HCT116 (cell line): ENCODE results near the gene CDC42SE2. TPM values are rescaled to one million over a fixed set of nuclear protein-coding genes. Genes with fewer than 3 reads are reported as not detected.

Source experiments
- ATAC-seq: fragments of 200-7000 bp; cut with Tn5 transposase; 2 replicates; pipeline ENCODE4 v1.9.1; 2020; ENCODE audit warnings: mild to moderate bottlenecking, moderate library complexity
- BruUV-seq: library from RNA; stranded (reverse); fragments of 400-500 nt; replicated peaks from 2 replicates; lab custom pipeline; 2021; lab: Mats Ljungman, UMichigan
- CTCF ChIA-PET: fragments of 300-600 bp; sonication (Branson Sonifier 250); formaldehyde crosslinking; loops from one replicate; lab custom pipeline; 2021; ENCODE audit warnings: antibody characterized with exemption; lab: Charles Lee
- POLR2A ChIA-PET: fragments of 300-600, 350-600 bp; sonication (Branson Sonifier 250); formaldehyde crosslinking; loops from one replicate; lab custom pipeline; 2021; ENCODE audit warnings: antibody characterized with exemption; lab: Charles Lee
- RAD21 ChIA-PET, 2 experiments: fragments of 300-600 bp; sonication (Branson Sonifier 250); formaldehyde crosslinking; loops; one replicate each; lab custom pipeline; 2023; ENCODE audit warnings: low total read pairs in 2 of 2; ENCODE audit not compliant: uncharacterized antibody in 2 of 2, unreplicated experiment in 2 of 2, low non-redundant PET in 1 of 2; lab: Charles Lee
- DNase-seq: peaks from one replicate; pipeline ENCODE4 v3.0.0-alpha.2; 2010; ENCODE audit warnings: low read depth, low spot score
- H2AFZ ChIP-seq: fragments of 200-600 bp; shearing (Covaris generic), sonication (generic); 2 replicates; pipeline ENCODE4 v1.6.1; 2017; ENCODE audit warnings: low read depth, mixed run types, mixed read lengths, antibody characterized with exemption, low read length; ENCODE audit not compliant: poor library complexity, severe bottlenecking
- H3K27ac ChIP-seq: 2 replicates; pipeline ENCODE4 v1.5.1; 2012; ENCODE audit warnings: low read depth, low read length
- H3K27me3 ChIP-seq: fragments of 200-600 bp; sonication (generic); 2 replicates; pipeline ENCODE4 v1.6.1; 2016; ENCODE audit warnings: mixed run types, low read length, mixed read lengths; ENCODE audit not compliant: insufficient read depth
- H3K36me3 ChIP-seq, 2 experiments: fragments of 200-500 bp in 1 of 2; fragments of 200-600 bp in 1 of 2; sonication (Bioruptor generic) in 1 of 2; sonication (generic) in 1 of 2; 2 replicates each; pipeline versions ENCODE4 v1.5.1 to v1.6.1; 2014 to 2016; ENCODE audit warnings: low read length in 2 of 2, inconsistent platforms in 1 of 2, mixed read lengths in 1 of 2, mixed run types in 1 of 2; ENCODE audit not compliant: insufficient read depth in 2 of 2, control insufficient read depth in 1 of 2
- H3K4me1 ChIP-seq, 2 experiments: fragments of 200-600 bp in 1 of 2; sonication (generic) in 1 of 2; 2 replicates each; pipeline versions ENCODE4 v1.5.1 to v1.6.1; 2012 to 2017; ENCODE audit warnings: low read length in 2 of 2, inconsistent platforms in 1 of 2, mild to moderate bottlenecking in 1 of 2, mixed read lengths in 1 of 2, mixed run types in 1 of 2, moderate library complexity in 1 of 2; ENCODE audit not compliant: insufficient read depth in 2 of 2, control insufficient read depth in 1 of 2
- H3K4me2 ChIP-seq: fragments of 200-600 bp; sonication (generic); 2 replicates; pipeline ENCODE4 v1.6.1; 2017; ENCODE audit warnings: mixed run types, low read length, mixed read lengths
- H3K4me3 ChIP-seq, 2 experiments: fragments of 200-600 bp in 1 of 2; sonication (generic) in 1 of 2; replicated peaks in 1 of 2; 2 replicates each; pipeline ENCODE4 v1.5.1; 2011 to 2016; ENCODE audit warnings: low read length in 2 of 2, control low read depth in 1 of 2, low read depth in 1 of 2, mild to moderate bottlenecking in 1 of 2, mixed read lengths in 1 of 2, mixed run types in 1 of 2
- H3K79me2 ChIP-seq: fragments of 200-600 bp; sonication (generic); 2 replicates; pipeline ENCODE4 v1.6.1; 2017; ENCODE audit warnings: mild to moderate bottlenecking, mixed run types, low read length, moderate library complexity, mixed read lengths; ENCODE audit not compliant: insufficient read depth
- H3K9ac ChIP-seq: fragments of 200-600 bp; sonication (generic); 2 replicates; pipeline ENCODE4 v1.6.1; 2016; ENCODE audit warnings: low read length, mixed read lengths
- H3K9me2 ChIP-seq: fragments of 200-600 bp; sonication (generic), shearing (Covaris generic); 2 replicates; pipeline ENCODE4 v1.6.1; 2017; ENCODE audit warnings: mixed run types, mild to moderate bottlenecking, moderate library complexity; ENCODE audit not compliant: insufficient read depth
- H3K9me3 ChIP-seq, 2 experiments: fragments of 200-500 bp in 1 of 2; fragments of 200-600 bp in 1 of 2; sonication (Bioruptor generic) in 1 of 2; sonication (generic) in 1 of 2; 2 replicates each; pipeline ENCODE4 v1.6.1; 2014 to 2017; ENCODE audit warnings: low read length in 2 of 2, mixed read lengths in 2 of 2, inconsistent platforms in 1 of 2, low read depth in 1 of 2, mild to moderate bottlenecking in 1 of 2, mixed run types in 1 of 2, moderate library complexity in 1 of 2; ENCODE audit not compliant: control insufficient read depth in 1 of 2, insufficient read depth in 1 of 2
- H4K20me1 ChIP-seq: fragments of 200-600 bp; sonication (generic), shearing (Covaris generic); 2 replicates; pipeline ENCODE4 v1.6.1; 2017; ENCODE audit warnings: mixed run types, mild to moderate bottlenecking, moderate library complexity; ENCODE audit not compliant: insufficient read depth
- CBX3 ChIP-seq: IDR thresholded peaks from 2 replicates; pipeline ENCODE4 v1.6.1; 2012; ENCODE audit warnings: low read depth
- EGR1 ChIP-seq: IDR thresholded peaks from 2 replicates; pipeline ENCODE4 v1.6.1; 2012; ENCODE audit warnings: low read depth
- ELF1 ChIP-seq: IDR thresholded peaks from 2 replicates; pipeline ENCODE4 v1.6.1; 2012; ENCODE audit warnings: low read depth, borderline replicate concordance
- EZH2 ChIP-seq: fragments of 200-600 bp; sonication (generic); IDR thresholded peaks from 2 replicates; pipeline ENCODE4 v1.6.1; 2017; ENCODE audit warnings: antibody characterized with exemption, mixed run types
- EZH2phosphoT487 ChIP-seq: fragments of 200-600 bp; IDR thresholded peaks from 2 replicates; pipeline ENCODE4 v1.6.1; 2018; ENCODE audit warnings: antibody characterized with exemption, borderline replicate concordance
- FOSL1 ChIP-seq: IDR thresholded peaks from 2 replicates; pipeline ENCODE4 v1.6.1; 2012; ENCODE audit warnings: low read depth
- JUND ChIP-seq: IDR thresholded peaks from 2 replicates; pipeline ENCODE4 v1.6.1; 2012
- POLR2A ChIP-seq: IDR thresholded peaks from 2 replicates; pipeline ENCODE4 v1.7.0; 2011; ENCODE audit warnings: borderline replicate concordance; ENCODE audit not compliant: insufficient read depth, insufficient read length; ENCODE audit errors: extremely low read depth
- POLR2AphosphoS5 ChIP-seq: IDR thresholded peaks from 2 replicates; pipeline ENCODE4 v1.6.1; 2011; ENCODE audit warnings: mild to moderate bottlenecking, low read depth, low read length, moderate library complexity
- SIN3A ChIP-seq: IDR thresholded peaks from 2 replicates; pipeline ENCODE4 v1.6.1; 2012; ENCODE audit warnings: low read depth
- SP1 ChIP-seq: IDR thresholded peaks from 2 replicates; pipeline ENCODE4 v1.6.1; 2012; ENCODE audit warnings: low read depth
- SRF ChIP-seq: IDR thresholded peaks from 2 replicates; pipeline ENCODE4 v1.6.1; 2012; ENCODE audit warnings: low read depth
- YY1 ChIP-seq: IDR thresholded peaks from 2 replicates; pipeline ENCODE4 v1.6.1; 2011; ENCODE audit warnings: low read length, low read depth, moderate library complexity, mild to moderate bottlenecking; ENCODE audit not compliant: insufficient replicate concordance; ENCODE audit errors: extremely low read depth
- ZNF274 ChIP-seq: fragments of 200-500 bp; sonication (Bioruptor generic); IDR thresholded peaks from 2 replicates; pipeline ENCODE4 v1.6.1; 2014; ENCODE audit warnings: mild to moderate bottlenecking, low read depth, low read length, inconsistent platforms
- intact Hi-C: fragments of 100-400 bp; cut with micrococcal nuclease; formaldehyde crosslinking; loops from 2 replicates; pipeline ENCODE4 v1.10.0; 2022
- total RNA-seq: library from RNA; stranded (reverse); gene quantifications from one replicate; pipeline ENCODE4 v1.2.1, GENCODE V29; 2021; ENCODE audit not compliant: unreplicated experiment
- TF ChIP-seq, protein P1 (sequence below): IDR thresholded peaks from 2 replicates; pipeline ENCODE4 v1.6.1; 2012; ENCODE audit warnings: low read depth
- TF ChIP-seq, protein P2 (sequence below): IDR thresholded peaks from 2 replicates; pipeline ENCODE4 v1.6.1; 2012
- TF ChIP-seq, protein P3 (sequence below): IDR thresholded peaks from 2 replicates; pipeline ENCODE4 v1.6.1; 2012
- TF ChIP-seq, protein P4 (sequence below), 3 experiments: fragments of 200-600 bp in 1 of 3; sonication (generic) in 1 of 3; IDR thresholded peaks in 2 of 3; conservative IDR thresholded peaks in 1 of 3; 2 replicates each; pipeline ENCODE4 v1.5.1; 2012 to 2017; ENCODE audit warnings: low read depth in 2 of 3, low read length in 2 of 3, antibody characterized with exemption in 1 of 3, borderline replicate concordance in 1 of 3, control low read depth in 1 of 3, mild to moderate bottlenecking in 1 of 3, mixed read lengths in 1 of 3, mixed run types in 1 of 3, moderate library complexity in 1 of 3; ENCODE audit not compliant: insufficient read depth in 1 of 3
- TF ChIP-seq, protein P5 (sequence below): IDR thresholded peaks from 2 replicates; pipeline ENCODE4 v1.6.1; 2011; ENCODE audit warnings: mild to moderate bottlenecking, low read length, moderate library complexity; ENCODE audit not compliant: insufficient replicate concordance; ENCODE audit errors: extremely low read depth

CDC42SE2 gene
- total RNA-seq, 1 experiment from 2014 or later, result 27.0 TPM

DNA sequence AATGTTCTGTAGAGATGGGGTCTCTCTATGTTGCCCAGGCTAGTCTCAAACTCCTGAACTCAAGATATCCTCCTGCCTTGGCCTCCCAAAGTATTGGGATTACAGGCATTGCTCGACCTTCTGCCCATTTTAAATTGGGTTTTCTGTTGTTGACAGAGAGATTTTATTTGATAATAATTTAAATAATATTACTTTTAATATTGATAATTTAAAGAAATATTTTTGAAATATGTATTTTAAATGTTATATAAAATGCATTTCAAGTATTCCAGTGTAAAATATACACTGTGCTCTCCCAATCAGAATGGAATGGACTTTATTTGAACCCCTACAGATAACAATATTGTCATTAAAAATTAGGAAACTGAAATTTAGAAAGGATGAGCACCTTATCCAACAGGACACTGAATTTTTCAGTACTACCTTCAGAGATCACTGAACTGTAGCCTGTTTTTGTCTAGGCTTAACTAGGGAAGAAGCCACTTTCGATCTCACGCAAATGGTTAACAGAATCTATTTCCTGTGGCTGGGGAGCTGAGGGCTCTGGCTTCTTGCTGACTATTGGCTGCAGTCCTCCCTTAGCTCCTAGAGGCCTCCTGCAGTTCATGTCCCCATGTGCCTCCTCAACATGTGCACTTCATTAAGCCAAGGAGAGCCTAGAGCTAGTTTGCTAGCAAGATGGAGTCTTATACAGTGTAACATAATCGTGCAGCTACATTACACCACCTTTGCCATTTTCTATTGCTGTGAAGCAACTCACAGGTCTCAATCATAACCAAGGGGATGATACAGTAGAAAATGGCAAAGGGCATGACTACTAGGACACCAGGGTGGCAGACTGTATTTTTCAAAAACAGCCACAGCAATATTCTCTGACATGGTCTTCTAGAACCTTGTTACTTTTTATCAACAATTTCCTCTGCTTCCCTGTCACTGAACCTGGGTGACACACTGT lies 150.0 kb downstream of the CDC42SE2 start:
- Histone ChIP-seq H4K20me1 (no peaks in the 10 kb centered on the region), H3K27ac (no peak overlapping the region), H3K36me3 (no peaks in the 10 kb centered on the region), H3K9ac (no peak overlapping the region), H3K4me1 (no peaks in the 10 kb centered on the region), H3K27me3 (no peaks in the 10 kb centered on the region), H3K9me3 (no peaks in the 10 kb centered on the region), H3K4me2 (no peak overlapping the region), H3K9me2 (no peaks in the 10 kb centered on the region), H3K4me3 (no peak overlapping the region), H2AFZ (no peak overlapping the region), H3K79me2 (no peaks in the 10 kb centered on the region)
- RAD21 ChIA-PET, result no interaction called here
- POLR2A ChIA-PET, result no interaction called here
- intact Hi-C loops, result no loop called here
- BruUV-seq, result no TSS peak
- no peak for DNase-seq
- CTCF ChIA-PET, result interaction anchor here (0.6 kb wide), 1 partner anchor 29 kb away, joined by 3 read pairs; no protein-coding TSS in a partner anchor
- no peak for ATAC-seq
- TF ChIP-seq POLR2AphosphoS5, result no peak
- TF ChIP-seq ELF1, result no peak
- no peak for TF ChIP-seq SP1
- no peak for TF ChIP-seq ZNF274
- TF ChIP-seq FOSL1, result no peak
- TF ChIP-seq JUND, result no peak
- no peak for TF ChIP-seq CBX3
- TF ChIP-seq YY1, result no peak
- TF ChIP-seq, protein P1, sequence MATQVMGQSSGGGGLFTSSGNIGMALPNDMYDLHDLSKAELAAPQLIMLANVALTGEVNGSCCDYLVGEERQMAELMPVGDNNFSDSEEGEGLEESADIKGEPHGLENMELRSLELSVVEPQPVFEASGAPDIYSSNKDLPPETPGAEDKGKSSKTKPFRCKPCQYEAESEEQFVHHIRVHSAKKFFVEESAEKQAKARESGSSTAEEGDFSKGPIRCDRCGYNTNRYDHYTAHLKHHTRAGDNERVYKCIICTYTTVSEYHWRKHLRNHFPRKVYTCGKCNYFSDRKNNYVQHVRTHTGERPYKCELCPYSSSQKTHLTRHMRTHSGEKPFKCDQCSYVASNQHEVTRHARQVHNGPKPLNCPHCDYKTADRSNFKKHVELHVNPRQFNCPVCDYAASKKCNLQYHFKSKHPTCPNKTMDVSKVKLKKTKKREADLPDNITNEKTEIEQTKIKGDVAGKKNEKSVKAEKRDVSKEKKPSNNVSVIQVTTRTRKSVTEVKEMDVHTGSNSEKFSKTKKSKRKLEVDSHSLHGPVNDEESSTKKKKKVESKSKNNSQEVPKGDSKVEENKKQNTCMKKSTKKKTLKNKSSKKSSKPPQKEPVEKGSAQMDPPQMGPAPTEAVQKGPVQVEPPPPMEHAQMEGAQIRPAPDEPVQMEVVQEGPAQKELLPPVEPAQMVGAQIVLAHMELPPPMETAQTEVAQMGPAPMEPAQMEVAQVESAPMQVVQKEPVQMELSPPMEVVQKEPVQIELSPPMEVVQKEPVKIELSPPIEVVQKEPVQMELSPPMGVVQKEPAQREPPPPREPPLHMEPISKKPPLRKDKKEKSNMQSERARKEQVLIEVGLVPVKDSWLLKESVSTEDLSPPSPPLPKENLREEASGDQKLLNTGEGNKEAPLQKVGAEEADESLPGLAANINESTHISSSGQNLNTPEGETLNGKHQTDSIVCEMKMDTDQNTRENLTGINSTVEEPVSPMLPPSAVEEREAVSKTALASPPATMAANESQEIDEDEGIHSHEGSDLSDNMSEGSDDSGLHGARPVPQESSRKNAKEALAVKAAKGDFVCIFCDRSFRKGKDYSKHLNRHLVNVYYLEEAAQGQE, result no peak
- no peak for TF ChIP-seq EZH2phosphoT487
- TF ChIP-seq POLR2A, result no peak
- TF ChIP-seq SIN3A, result no peak
- TF ChIP-seq, protein P2, sequence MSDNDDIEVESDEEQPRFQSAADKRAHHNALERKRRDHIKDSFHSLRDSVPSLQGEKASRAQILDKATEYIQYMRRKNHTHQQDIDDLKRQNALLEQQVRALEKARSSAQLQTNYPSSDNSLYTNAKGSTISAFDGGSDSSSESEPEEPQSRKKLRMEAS, result no peak
- no peak for TF ChIP-seq EZH2
- TF ChIP-seq, protein P3, sequence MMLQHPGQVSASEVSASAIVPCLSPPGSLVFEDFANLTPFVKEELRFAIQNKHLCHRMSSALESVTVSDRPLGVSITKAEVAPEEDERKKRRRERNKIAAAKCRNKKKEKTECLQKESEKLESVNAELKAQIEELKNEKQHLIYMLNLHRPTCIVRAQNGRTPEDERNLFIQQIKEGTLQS, result no peak
- TF ChIP-seq SRF, result no peak
- TF ChIP-seq, protein P4, sequence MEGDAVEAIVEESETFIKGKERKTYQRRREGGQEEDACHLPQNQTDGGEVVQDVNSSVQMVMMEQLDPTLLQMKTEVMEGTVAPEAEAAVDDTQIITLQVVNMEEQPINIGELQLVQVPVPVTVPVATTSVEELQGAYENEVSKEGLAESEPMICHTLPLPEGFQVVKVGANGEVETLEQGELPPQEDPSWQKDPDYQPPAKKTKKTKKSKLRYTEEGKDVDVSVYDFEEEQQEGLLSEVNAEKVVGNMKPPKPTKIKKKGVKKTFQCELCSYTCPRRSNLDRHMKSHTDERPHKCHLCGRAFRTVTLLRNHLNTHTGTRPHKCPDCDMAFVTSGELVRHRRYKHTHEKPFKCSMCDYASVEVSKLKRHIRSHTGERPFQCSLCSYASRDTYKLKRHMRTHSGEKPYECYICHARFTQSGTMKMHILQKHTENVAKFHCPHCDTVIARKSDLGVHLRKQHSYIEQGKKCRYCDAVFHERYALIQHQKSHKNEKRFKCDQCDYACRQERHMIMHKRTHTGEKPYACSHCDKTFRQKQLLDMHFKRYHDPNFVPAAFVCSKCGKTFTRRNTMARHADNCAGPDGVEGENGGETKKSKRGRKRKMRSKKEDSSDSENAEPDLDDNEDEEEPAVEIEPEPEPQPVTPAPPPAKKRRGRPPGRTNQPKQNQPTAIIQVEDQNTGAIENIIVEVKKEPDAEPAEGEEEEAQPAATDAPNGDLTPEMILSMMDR (IDR thresholded peaks at IDR 0.05 in 2 of 3, conservative IDR thresholded peaks at IDR 0.05 in 1 of 3; ENCODE audit: borderline replicate concordance in 1 of 3, insufficient read depth in 1 of 3, low read depth in 2 of 3, low read length in 2 of 3), result no peak
- no peak for TF ChIP-seq EGR1
- TF ChIP-seq, protein P5, sequence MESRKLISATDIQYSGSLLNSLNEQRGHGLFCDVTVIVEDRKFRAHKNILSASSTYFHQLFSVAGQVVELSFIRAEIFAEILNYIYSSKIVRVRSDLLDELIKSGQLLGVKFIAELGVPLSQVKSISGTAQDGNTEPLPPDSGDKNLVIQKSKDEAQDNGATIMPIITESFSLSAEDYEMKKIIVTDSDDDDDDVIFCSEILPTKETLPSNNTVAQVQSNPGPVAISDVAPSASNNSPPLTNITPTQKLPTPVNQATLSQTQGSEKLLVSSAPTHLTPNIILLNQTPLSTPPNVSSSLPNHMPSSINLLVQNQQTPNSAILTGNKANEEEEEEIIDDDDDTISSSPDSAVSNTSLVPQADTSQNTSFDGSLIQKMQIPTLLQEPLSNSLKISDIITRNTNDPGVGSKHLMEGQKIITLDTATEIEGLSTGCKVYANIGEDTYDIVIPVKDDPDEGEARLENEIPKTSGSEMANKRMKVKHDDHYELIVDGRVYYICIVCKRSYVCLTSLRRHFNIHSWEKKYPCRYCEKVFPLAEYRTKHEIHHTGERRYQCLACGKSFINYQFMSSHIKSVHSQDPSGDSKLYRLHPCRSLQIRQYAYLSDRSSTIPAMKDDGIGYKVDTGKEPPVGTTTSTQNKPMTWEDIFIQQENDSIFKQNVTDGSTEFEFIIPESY, result no peak
